Measurements from ENCODE around the gene VAMP5. TPM values are rescaled to one million over a fixed set of nuclear protein-coding genes. Genes with fewer than 3 reads are reported as not detected.

VAMP5 gene
- 8.0 and 12.1 TPM in 2 replicates for polyA plus RNA-seq

GRCh38 chr2:85584354-85584856 is at the start of gene VAMP5:
Gene VAMP5, plus strand, starts transcription at chr2:85584431. Its CDS starts 60 bp downstream, at chr2:85584491.

GRCh38 chr2:85538507-85539360 is 45.5 kb upstream of the VAMP5 start, which contains the start of gene MAT2A:
Gene MAT2A, plus strand, starts transcription at chr2:85539168. Its CDS starts 120 bp downstream, at chr2:85539288.

GRCh38 chr2:85561280-85562212 is 22.7 kb upstream of the VAMP5 start, which contains the start of gene GGCX:
Gene GGCX, minus strand, starts transcription at chr2:85561493. Its CDS starts 65 bp downstream, at chr2:85561428.

GRCh38 chr2:85577386-85578242 is 6.6 kb upstream of the VAMP5 start, which contains the start of gene VAMP8:
Gene VAMP8, plus strand, starts transcription at chr2:85577586. Its CDS starts 61 bp downstream, at chr2:85577647.

GRCh38 chr2:85595301-85596025 is 11.2 kb downstream of the VAMP5 start, which contains the start of gene RNF181:
Gene RNF181, plus strand, starts transcription at chr2:85595745. Its CDS starts 19 bp downstream, at chr2:85595764.

GRCh38 chr2:85602476-85603234 is 18.4 kb downstream of the VAMP5 start, which contains the start of gene TMEM150A:
Gene TMEM150A, minus strand, starts transcription at chr2:85602698. Its CDS starts 750 bp downstream, at chr2:85601948.

GRCh38 chr2:85611705-85612587 is 27.7 kb downstream of the VAMP5 start, which contains the start of gene C2orf68:
Gene C2orf68, minus strand, starts transcription at chr2:85612066. Its CDS starts 82 bp downstream, at chr2:85611984.

Other genes with a start within 250 kb of the VAMP5 start
- 7.1 and 8.2 TPM in 2 replicates for gene RETSAT, start 229.9 kb upstream of the VAMP5 start, polyA plus RNA-seq
- 2.1 and 4.9 TPM in 2 replicates for gene ELMOD3, start 229.7 kb upstream of the VAMP5 start, polyA plus RNA-seq
- gene CAPG, start 174.1 kb upstream of the VAMP5 start, polyA plus RNA-seq, result 0.65 TPM in 1 of 2 replicates, not detected in the other
- not detected in 2 replicates for gene SH2D6, start 165.7 kb upstream of the VAMP5 start, polyA plus RNA-seq
- gene MAT2A, start 45.3 kb upstream of the VAMP5 start, polyA plus RNA-seq, result 56.5 and 69.3 TPM in 2 replicates
- gene GGCX, start 22.9 kb upstream of the VAMP5 start, polyA plus RNA-seq, result 14.1 and 36.9 TPM in 2 replicates
- gene VAMP8, start 6.8 kb upstream of the VAMP5 start, polyA plus RNA-seq, result 1.6 and 7.8 TPM in 2 replicates
- gene RNF181, start 11.3 kb downstream of the VAMP5 start, polyA plus RNA-seq, result 243 and 314 TPM in 2 replicates
- 0.46 TPM in 1 of 2 replicates, not detected in the other for gene TMEM150A, start 18.3 kb downstream of the VAMP5 start, polyA plus RNA-seq
- gene C2orf68, start 27.6 kb downstream of the VAMP5 start, polyA plus RNA-seq, result 2.0 and 3.1 TPM in 2 replicates
- gene USP39, start 31.8 kb downstream of the VAMP5 start, polyA plus RNA-seq, result 23.5 and 28.5 TPM in 2 replicates
- not detected in 2 replicates for gene SFTPB, start 83.8 kb downstream of the VAMP5 start, polyA plus RNA-seq
- not detected in 2 replicates for gene GNLY, start 109.9 kb downstream of the VAMP5 start, polyA plus RNA-seq
- gene ATOH8, start 169.6 kb downstream of the VAMP5 start, polyA plus RNA-seq, result not detected in 2 replicates

Data from Purkinje cell (primary cell).